ENCODE measurements around the gene IQGAP2.

The IQGAP2 gene

DNA sequence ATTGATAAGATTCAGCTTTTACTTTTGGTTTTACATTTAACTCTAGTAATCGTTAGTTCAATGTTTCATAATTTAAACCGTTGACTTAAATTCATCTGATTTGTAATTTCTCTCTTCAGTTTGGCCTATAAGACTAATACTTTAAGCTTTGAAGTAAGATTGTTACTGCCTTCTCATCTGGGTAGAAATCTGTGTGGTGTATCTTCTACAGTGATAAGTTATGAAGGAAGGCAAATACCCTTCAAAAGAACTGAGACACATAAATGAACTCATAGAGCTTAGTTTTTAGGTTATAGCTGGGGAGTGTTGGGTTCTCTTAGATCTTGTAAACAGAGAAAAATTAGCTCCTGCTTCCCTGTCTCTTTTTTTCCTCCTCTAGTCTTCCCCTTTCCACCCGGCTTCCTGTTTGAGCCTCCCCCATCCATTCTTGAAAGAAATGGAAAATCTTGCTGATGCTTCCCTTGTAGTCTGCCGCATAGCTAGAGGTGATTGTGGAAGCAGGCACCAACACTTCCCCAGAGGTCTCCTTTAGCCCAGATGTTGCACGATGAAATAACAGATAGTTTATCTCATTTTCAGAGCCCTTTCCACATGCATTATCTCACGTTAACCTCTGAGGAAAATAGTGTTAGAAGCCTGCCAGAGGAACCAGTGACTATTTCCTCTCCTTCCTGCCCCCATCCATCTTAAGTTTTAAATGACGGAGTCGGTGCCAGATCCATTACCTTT is 222.2 kb downstream of the IQGAP2 start:
- no peak overlapping the region for H3K27ac ChIP-seq (ENCODE audit: low read depth, low read length)
- no peak overlapping the region for H3K4me3 ChIP-seq (ENCODE audit: low read depth in 1 of 5, low read length in 5 of 5)
- H3K27me3 ChIP-seq (ENCODE audit: control insufficient read depth in 5 of 5, insufficient read depth in 4 of 5, low read length in 5 of 5), result no peaks in the 10 kb centered on the region
- no peaks in the 10 kb centered on the region for H3K36me3 ChIP-seq (ENCODE audit: control insufficient read depth in 5 of 5, insufficient read depth in 5 of 5, low read length in 5 of 5)
- H3K4me1 ChIP-seq (ENCODE audit: control insufficient read depth in 5 of 5, insufficient read depth in 5 of 5, low read length in 5 of 5), result peaks cover 0 to 10% (median 4%) of the 10 kb centered on the region in 5 donors
- no peaks in the 10 kb centered on the region for H3K9me3 ChIP-seq (ENCODE audit: control insufficient read depth in 5 of 5, low read length in 5 of 5)
- no peak overlapping the region for H3K9ac ChIP-seq (ENCODE audit: low read length in 5 of 5)

DNA sequence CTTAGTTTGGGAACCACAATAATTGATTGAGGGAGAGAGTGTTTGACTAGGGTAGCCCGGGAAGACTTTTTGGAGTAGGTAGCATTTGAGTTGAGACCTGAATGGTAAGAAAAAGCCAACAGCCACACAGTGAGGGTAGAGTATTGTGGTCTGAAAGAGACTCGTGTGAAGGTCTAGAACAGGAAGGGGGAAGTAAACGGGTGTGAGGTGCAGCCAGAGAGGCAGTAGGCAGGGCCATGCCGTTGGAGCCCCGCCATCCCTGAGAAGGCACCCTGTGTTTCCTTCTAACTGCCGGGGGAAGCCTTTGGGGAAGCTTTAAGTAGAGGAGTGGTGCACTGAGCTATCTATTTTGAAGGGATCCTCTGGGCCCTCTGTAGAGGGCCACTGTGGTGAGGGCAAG is 223.7 kb downstream of the IQGAP2 start:
- H3K36me3 ChIP-seq (ENCODE audit: control insufficient read depth in 5 of 5, insufficient read depth in 5 of 5, low read length in 5 of 5), result no peaks in the 10 kb centered on the region
- no peak overlapping the region for H3K27ac ChIP-seq (ENCODE audit: low read depth, low read length)
- peaks cover 0 to 10% (median 4%) of the 10 kb centered on the region in 5 donors for H3K4me1 ChIP-seq (ENCODE audit: control insufficient read depth in 5 of 5, insufficient read depth in 5 of 5, low read length in 5 of 5)
- no peak overlapping the region for H3K9ac ChIP-seq (ENCODE audit: low read length in 5 of 5)
- H3K4me3 ChIP-seq (ENCODE audit: low read depth in 1 of 5, low read length in 5 of 5), result no peak overlapping the region
- H3K27me3 ChIP-seq (ENCODE audit: control insufficient read depth in 5 of 5, insufficient read depth in 4 of 5, low read length in 5 of 5), result no peaks in the 10 kb centered on the region
- H3K9me3 ChIP-seq (ENCODE audit: control insufficient read depth in 5 of 5, low read length in 5 of 5), result no peaks in the 10 kb centered on the region

DNA sequence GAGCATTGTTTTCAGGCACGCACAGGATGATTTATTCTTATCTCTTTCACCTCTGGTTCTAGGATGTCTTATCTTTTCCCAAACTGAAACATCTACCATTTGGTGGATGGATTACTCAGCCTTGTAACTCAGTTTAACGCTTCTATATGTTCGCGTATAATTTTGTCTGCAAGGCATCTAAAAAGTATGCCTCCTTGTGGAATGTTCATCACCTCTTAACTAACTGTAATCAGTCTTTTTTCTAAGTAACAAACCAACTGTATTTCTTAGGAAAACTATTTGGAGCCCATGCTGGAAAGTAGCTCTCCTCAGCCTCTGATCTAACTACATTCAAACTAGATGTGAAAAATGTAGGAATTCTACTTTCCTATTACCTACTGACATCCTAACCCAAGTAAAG is 231.6 kb downstream of the IQGAP2 start:
- Histone ChIP-seq H3K36me3 (ENCODE audit: control insufficient read depth in 5 of 5, insufficient read depth in 5 of 5, low read length in 5 of 5) (no peaks in the 10 kb centered on the region), H3K27ac (ENCODE audit: low read depth, low read length) (no peak overlapping the region), H3K9ac (ENCODE audit: low read length in 5 of 5) (no peak overlapping the region), H3K9me3 (ENCODE audit: control insufficient read depth in 5 of 5, low read length in 5 of 5) (no peaks in the 10 kb centered on the region), H3K4me3 (ENCODE audit: low read depth in 1 of 5, low read length in 5 of 5) (no peak overlapping the region), H3K4me1 (ENCODE audit: control insufficient read depth in 5 of 5, insufficient read depth in 5 of 5, low read length in 5 of 5) (peaks cover 0 to 6% (median 0%) of the 10 kb centered on the region in 5 donors), H3K27me3 (ENCODE audit: control insufficient read depth in 5 of 5, insufficient read depth in 4 of 5, low read length in 5 of 5) (no peaks in the 10 kb centered on the region)

DNA sequence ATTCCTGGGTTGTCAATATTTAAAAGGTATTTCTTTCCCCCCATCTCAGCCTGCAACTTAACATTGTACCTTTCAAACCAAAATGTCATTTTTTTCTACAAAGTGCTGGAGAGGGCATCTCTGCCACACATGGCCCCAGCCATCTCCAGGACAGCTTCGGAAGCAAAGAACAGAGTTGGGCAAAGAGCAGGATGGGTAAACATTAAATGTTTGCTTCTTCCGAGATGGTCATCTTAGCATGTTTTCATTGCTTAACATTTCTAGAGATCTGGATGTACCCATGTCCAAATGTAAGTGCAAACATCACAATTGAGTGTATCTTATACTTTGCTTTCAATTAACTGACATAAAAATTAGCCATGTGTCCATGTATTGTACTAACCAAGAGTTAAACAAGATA is 234.4 kb downstream of the IQGAP2 start:
- Histone ChIP-seq H3K4me1 (ENCODE audit: control insufficient read depth in 5 of 5, insufficient read depth in 5 of 5, low read length in 5 of 5) (peaks cover 0 to 6% (median 0%) of the 10 kb centered on the region in 5 donors), H3K27ac (ENCODE audit: low read depth, low read length) (no peak overlapping the region), H3K4me3 (ENCODE audit: low read depth in 1 of 5, low read length in 5 of 5) (no peak overlapping the region), H3K9ac (ENCODE audit: low read length in 5 of 5) (no peak overlapping the region), H3K9me3 (ENCODE audit: control insufficient read depth in 5 of 5, low read length in 5 of 5) (no peaks in the 10 kb centered on the region), H3K36me3 (ENCODE audit: control insufficient read depth in 5 of 5, insufficient read depth in 5 of 5, low read length in 5 of 5) (peaks cover 0 to 5% (median 0%) of the 10 kb centered on the region in 5 donors), H3K27me3 (ENCODE audit: control insufficient read depth in 5 of 5, insufficient read depth in 4 of 5, low read length in 5 of 5) (no peaks in the 10 kb centered on the region)

DNA sequence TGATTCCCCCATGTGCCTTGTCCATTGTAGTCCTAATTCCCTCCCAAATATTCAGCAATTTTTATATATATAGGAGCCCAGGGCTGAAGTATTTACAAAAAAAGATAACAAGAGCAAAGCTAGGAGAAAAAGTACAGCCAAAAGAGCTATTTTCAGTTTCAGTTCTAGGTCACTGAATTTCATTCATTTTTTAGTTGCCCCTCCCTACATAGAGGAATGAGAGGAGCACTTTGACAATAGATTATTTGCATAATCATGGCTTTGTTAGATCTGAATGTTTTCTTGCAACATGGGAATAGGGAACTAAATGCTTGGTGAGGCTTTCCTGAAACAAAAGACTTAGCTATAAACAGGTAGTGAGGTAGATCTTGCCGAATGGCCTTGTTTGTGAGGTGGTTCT is 235.4 kb downstream of the IQGAP2 start:
- Histone ChIP-seq H3K27me3 (ENCODE audit: control insufficient read depth in 5 of 5, insufficient read depth in 4 of 5, low read length in 5 of 5) (no peaks in the 10 kb centered on the region), H3K27ac (ENCODE audit: low read depth, low read length) (no peak overlapping the region), H3K9ac (ENCODE audit: low read length in 5 of 5) (no peak overlapping the region), H3K4me1 (ENCODE audit: control insufficient read depth in 5 of 5, insufficient read depth in 5 of 5, low read length in 5 of 5) (peaks cover 0 to 6% (median 0%) of the 10 kb centered on the region in 5 donors), H3K4me3 (ENCODE audit: low read depth in 1 of 5, low read length in 5 of 5) (no peak overlapping the region), H3K36me3 (ENCODE audit: control insufficient read depth in 5 of 5, insufficient read depth in 5 of 5, low read length in 5 of 5) (peaks cover 0 to 8% (median 0%) of the 10 kb centered on the region in 5 donors), H3K9me3 (ENCODE audit: control insufficient read depth in 5 of 5, low read length in 5 of 5) (no peaks in the 10 kb centered on the region)

DNA sequence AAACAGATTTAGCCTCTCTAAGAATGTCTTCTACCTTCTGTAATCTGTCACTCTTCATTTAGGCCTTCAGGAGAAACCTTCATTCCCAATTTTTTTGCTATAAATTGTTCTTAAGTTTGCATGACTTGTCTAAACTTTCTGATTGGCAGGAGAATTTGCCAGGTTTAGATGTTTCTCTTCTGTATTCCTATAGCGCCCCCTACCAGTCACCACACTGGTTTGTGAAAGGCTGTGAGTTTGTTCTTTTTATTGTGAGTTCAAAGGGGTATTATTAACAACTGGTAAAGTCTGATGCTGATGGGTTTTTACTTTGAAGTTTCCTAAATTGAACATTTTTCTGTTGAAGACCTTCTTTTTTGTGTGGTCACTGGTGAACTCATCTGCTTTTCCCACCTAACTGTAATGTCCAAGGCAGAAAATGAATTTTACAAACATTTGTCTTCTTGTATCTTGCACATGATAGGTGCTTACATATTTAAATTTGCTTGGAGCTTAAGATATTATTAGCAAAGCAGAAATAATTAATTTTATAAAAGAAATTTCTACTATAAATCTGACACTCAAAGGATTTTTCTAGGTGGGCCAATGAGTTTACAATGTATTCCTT is 238.5 kb downstream of the IQGAP2 start:
- Histone ChIP-seq H3K27ac (ENCODE audit: low read depth, low read length) (no peak overlapping the region), H3K4me1 (ENCODE audit: control insufficient read depth in 5 of 5, insufficient read depth in 5 of 5, low read length in 5 of 5) (peaks cover 0 to 6% (median 0%) of the 10 kb centered on the region in 5 donors), H3K36me3 (ENCODE audit: control insufficient read depth in 5 of 5, insufficient read depth in 5 of 5, low read length in 5 of 5) (peaks cover 0 to 8% (median 0%) of the 10 kb centered on the region in 5 donors), H3K9ac (ENCODE audit: low read length in 5 of 5) (no peak overlapping the region), H3K9me3 (ENCODE audit: control insufficient read depth in 5 of 5, low read length in 5 of 5) (no peaks in the 10 kb centered on the region), H3K27me3 (ENCODE audit: control insufficient read depth in 5 of 5, insufficient read depth in 4 of 5, low read length in 5 of 5) (no peaks in the 10 kb centered on the region), H3K4me3 (ENCODE audit: low read depth in 1 of 5, low read length in 5 of 5) (no peak overlapping the region)

DNA sequence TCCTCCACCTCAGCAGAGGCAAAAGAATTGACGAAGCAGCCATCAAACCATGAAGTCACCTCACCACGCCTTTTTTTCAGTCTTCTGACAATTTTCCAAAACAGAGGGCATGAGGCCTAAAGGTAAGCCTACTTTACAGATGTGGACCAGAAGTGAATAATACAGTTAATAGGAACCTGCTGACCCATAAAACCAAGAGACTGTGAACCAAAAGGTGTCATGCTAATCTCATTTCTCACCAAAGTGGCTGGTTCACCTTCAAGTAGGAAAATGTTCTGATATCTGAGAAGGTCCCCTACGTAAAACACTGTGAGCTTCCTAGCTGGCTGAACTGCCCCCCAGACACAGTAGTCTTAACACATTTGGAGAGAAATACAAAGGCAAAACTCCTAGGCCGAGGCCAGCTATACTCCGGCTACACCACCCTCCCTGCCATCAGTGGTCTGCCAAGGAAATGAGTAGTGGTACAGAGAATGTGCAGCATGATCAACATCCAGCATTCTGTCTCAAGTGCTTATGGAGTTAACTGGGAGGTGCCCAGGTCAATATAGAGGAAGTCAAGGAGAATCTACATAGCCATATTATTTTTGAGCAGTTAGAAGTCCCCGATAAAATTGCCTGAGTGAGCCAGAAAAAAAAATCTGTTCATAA is 239.4 kb downstream of the IQGAP2 start:
- no peaks in the 10 kb centered on the region for H3K27me3 ChIP-seq (ENCODE audit: control insufficient read depth in 5 of 5, insufficient read depth in 4 of 5, low read length in 5 of 5)
- no peak overlapping the region for H3K4me3 ChIP-seq (ENCODE audit: low read depth in 1 of 5, low read length in 5 of 5)
- no peaks in the 10 kb centered on the region for H3K9me3 ChIP-seq (ENCODE audit: control insufficient read depth in 5 of 5, low read length in 5 of 5)
- no peak overlapping the region for H3K27ac ChIP-seq (ENCODE audit: low read depth, low read length)
- H3K9ac ChIP-seq (ENCODE audit: low read length in 5 of 5), result no peak overlapping the region
- peaks cover 0 to 6% (median 0%) of the 10 kb centered on the region in 5 donors for H3K4me1 ChIP-seq (ENCODE audit: control insufficient read depth in 5 of 5, insufficient read depth in 5 of 5, low read length in 5 of 5)
- H3K36me3 ChIP-seq (ENCODE audit: control insufficient read depth in 5 of 5, insufficient read depth in 5 of 5, low read length in 5 of 5), result peaks cover 0 to 8% (median 0%) of the 10 kb centered on the region in 5 donors

DNA sequence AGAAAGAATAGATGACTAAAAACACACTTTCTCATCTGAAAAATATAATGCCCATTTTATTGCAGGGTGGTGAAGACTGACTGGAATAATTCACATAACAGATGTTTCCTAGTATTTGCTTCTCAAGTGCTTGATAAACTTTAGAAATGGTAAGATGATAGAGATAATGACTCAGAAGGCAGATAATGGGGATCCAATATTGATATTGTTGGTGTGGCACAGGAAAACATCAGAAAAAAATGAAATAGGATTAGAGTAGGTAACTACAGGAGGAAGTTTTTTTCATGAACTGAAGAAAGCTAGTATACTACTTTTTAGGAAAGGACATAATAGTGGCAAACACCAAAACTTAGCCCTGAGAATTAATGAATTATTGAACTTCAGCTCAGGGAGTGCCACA is 240.3 kb downstream of the IQGAP2 start:
- Histone ChIP-seq H3K4me3 (ENCODE audit: low read depth in 1 of 5, low read length in 5 of 5) (no peak overlapping the region), H3K27me3 (ENCODE audit: control insufficient read depth in 5 of 5, insufficient read depth in 4 of 5, low read length in 5 of 5) (no peaks in the 10 kb centered on the region), H3K9ac (ENCODE audit: low read length in 5 of 5) (no peak overlapping the region), H3K27ac (ENCODE audit: low read depth, low read length) (no peak overlapping the region), H3K9me3 (ENCODE audit: control insufficient read depth in 5 of 5, low read length in 5 of 5) (peaks cover 0 to 4% (median 0%) of the 10 kb centered on the region in 5 donors), H3K36me3 (ENCODE audit: control insufficient read depth in 5 of 5, insufficient read depth in 5 of 5, low read length in 5 of 5) (peaks cover 0 to 12% (median 2%) of the 10 kb centered on the region in 5 donors), H3K4me1 (ENCODE audit: control insufficient read depth in 5 of 5, insufficient read depth in 5 of 5, low read length in 5 of 5) (peaks cover 0 to 6% (median 0%) of the 10 kb centered on the region in 5 donors)

DNA sequence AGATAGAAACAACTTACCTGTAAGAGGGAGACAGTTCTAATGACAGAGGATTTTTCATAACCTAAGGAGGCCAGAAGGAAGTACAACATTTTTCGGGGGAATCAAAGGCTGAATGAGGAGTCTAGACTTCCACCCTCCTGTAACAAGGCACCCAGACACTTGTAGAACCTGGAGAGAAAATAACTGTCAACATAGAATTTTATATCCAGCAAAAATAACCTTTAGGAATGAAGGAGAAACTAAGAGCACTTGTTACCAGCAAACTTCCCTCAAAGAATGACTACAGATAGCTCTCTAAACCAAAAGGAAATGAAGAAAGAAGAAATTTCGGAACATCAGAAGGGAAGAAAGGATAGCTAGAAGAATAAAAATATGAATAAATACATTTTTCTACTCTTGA is 246.1 kb downstream of the IQGAP2 start:
- Histone ChIP-seq H3K27ac (ENCODE audit: low read depth, low read length) (no peak overlapping the region), H3K9me3 (ENCODE audit: control insufficient read depth in 5 of 5, low read length in 5 of 5) (peaks cover 3 to 18% (median 9%) of the 10 kb centered on the region in 5 donors), H3K27me3 (ENCODE audit: control insufficient read depth in 5 of 5, insufficient read depth in 4 of 5, low read length in 5 of 5) (no peaks in the 10 kb centered on the region), H3K9ac (ENCODE audit: low read length in 5 of 5) (no peak overlapping the region), H3K4me1 (ENCODE audit: control insufficient read depth in 5 of 5, insufficient read depth in 5 of 5, low read length in 5 of 5) (no peaks in the 10 kb centered on the region), H3K4me3 (ENCODE audit: low read depth in 1 of 5, low read length in 5 of 5) (peak overlapping the region in 1 of 5 donors; percentile 8), H3K36me3 (ENCODE audit: control insufficient read depth in 5 of 5, insufficient read depth in 5 of 5, low read length in 5 of 5) (peaks cover 0 to 5% (median 2%) of the 10 kb centered on the region in 5 donors)
